Astrocyte (in vitro differentiated cells and primary cell): ENCODE data around the gene CNPY2. TPM values are rescaled to one million over a fixed set of nuclear protein-coding genes. Genes with fewer than 3 reads are reported as not detected.

Source experiments
- DNase-seq: peaks from one replicate; pipeline ENCODE4 v3.0.0-alpha.2; 2010; ENCODE audit warnings: low read depth
- FAIRE-seq: peaks from 2 replicates; lab custom pipeline; 2011; peaks lifted over from hg19 to GRCh38; lab: Jason Lieb, UNC
- H2AFZ ChIP-seq: 2 replicates; pipeline ENCODE4 v1.6.0; 2012; ENCODE audit warnings: low read depth, low read length, inconsistent platforms
- H3K27ac ChIP-seq: 2 replicates; pipeline ENCODE4 v1.5.1; 2011; ENCODE audit warnings: low read depth, low read length, inconsistent platforms
- H3K27me3 ChIP-seq: 2 replicates; pipeline ENCODE4 v1.6.0; 2011; ENCODE audit warnings: low read length, inconsistent platforms; ENCODE audit not compliant: insufficient read depth
- H3K36me3 ChIP-seq: 2 replicates; pipeline ENCODE4 v1.5.1; 2011; ENCODE audit warnings: low read length, inconsistent platforms; ENCODE audit not compliant: insufficient read depth
- H3K4me1 ChIP-seq: 2 replicates; pipeline ENCODE4 v1.5.1; 2011; ENCODE audit warnings: low read length, inconsistent platforms; ENCODE audit not compliant: insufficient read depth
- H3K4me2 ChIP-seq: 2 replicates; pipeline ENCODE4 v1.6.0; 2012; ENCODE audit warnings: low read length, inconsistent platforms
- H3K4me3 ChIP-seq: 2 replicates; pipeline ENCODE4 v1.5.1; 2011; ENCODE audit warnings: low read depth, mild to moderate bottlenecking, low read length, inconsistent platforms; ENCODE audit not compliant: insufficient read depth
- H3K79me2 ChIP-seq: 2 replicates; pipeline ENCODE4 v1.6.0; 2012; ENCODE audit warnings: mild to moderate bottlenecking, low read length, inconsistent platforms; ENCODE audit not compliant: insufficient read depth
- H3K9ac ChIP-seq: 2 replicates; pipeline ENCODE4 v1.6.0; 2012; ENCODE audit warnings: mild to moderate bottlenecking, low read length, inconsistent platforms
- H3K9me3 ChIP-seq: 2 replicates; pipeline ENCODE4 v1.5.1; 2012; ENCODE audit warnings: low read depth, mild to moderate bottlenecking, low read length, inconsistent platforms; ENCODE audit not compliant: insufficient read depth
- H4K20me1 ChIP-seq: 2 replicates; pipeline ENCODE4 v1.6.0; 2012; ENCODE audit warnings: low read length, inconsistent platforms; ENCODE audit not compliant: insufficient read depth
- H3K27ac Mint-ChIP-seq: one replicate; pipeline ENCODE4 v1.8.0; 2021; ENCODE audit warnings: mild to moderate bottlenecking, mixed read lengths; ENCODE audit not compliant: unreplicated experiment
- H3K27me3 Mint-ChIP-seq: one replicate; pipeline ENCODE4 v1.8.0; 2021; ENCODE audit warnings: low read depth, mixed read lengths; ENCODE audit not compliant: unreplicated experiment
- H3K36me3 Mint-ChIP-seq: one replicate; pipeline ENCODE4 v1.8.0; 2021; ENCODE audit warnings: low read depth, mixed read lengths; ENCODE audit not compliant: unreplicated experiment
- H3K4me1 Mint-ChIP-seq: one replicate; pipeline ENCODE4 v1.8.0; 2021; ENCODE audit warnings: low read depth, mixed read lengths; ENCODE audit not compliant: unreplicated experiment
- H3K4me3 Mint-ChIP-seq: one replicate; pipeline ENCODE4 v1.8.0; 2021; ENCODE audit warnings: mild to moderate bottlenecking, moderate library complexity, mixed read lengths; ENCODE audit not compliant: unreplicated experiment
- H3K9me3 Mint-ChIP-seq: one replicate; pipeline ENCODE4 v1.8.0; 2021; ENCODE audit warnings: mild to moderate bottlenecking, mixed read lengths; ENCODE audit not compliant: unreplicated experiment
- CTCF ChIP-seq: IDR thresholded peaks from 2 replicates; pipeline ENCODE4 v1.5.1; 2011; ENCODE audit warnings: low read depth, mild to moderate bottlenecking, inconsistent platforms, low read length, moderate library complexity; ENCODE audit not compliant: insufficient read depth
- EZH2 ChIP-seq: IDR thresholded peaks from 2 replicates; pipeline ENCODE4 v1.6.1; 2012; ENCODE audit warnings: mild to moderate bottlenecking, low read length, inconsistent platforms; ENCODE audit not compliant: insufficient read depth
- total RNA-seq: library from RNA; stranded (reverse); gene quantifications from 2 replicates; pipeline ENCODE4 v1.2.1, GENCODE V29; 2021

CNPY2 gene
- total RNA-seq, 1 donor from 2014 or later, result 187 TPM

DNA sequence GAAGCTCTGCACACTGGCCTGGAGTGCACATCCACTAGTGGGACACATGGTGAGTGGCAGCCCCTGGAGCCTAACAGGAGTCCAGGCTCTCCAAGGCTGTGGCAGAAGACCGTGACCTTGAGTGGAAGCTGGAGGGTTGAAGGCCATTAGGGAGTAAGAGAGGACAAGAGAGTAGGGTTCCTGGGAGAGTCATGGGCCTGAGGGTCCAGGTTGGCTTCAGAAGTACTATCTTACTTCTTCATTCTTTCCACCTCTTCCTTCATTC lies 23.3 kb upstream of the CNPY2 start:
- H3K9me3 Mint-ChIP-seq, result no peaks in the 10 kb centered on the region
- Histone ChIP-seq H4K20me1 (no peaks in the 10 kb centered on the region), H3K9me3 (no peaks in the 10 kb centered on the region), H3K4me3 (no peak overlapping the region), H3K4me2 (peak overlapping the region; percentile 7), H3K4me1 (peaks cover 12% of the 10 kb centered on the region), H3K79me2 (no peaks in the 10 kb centered on the region), H3K27me3 (no peaks in the 10 kb centered on the region), H3K27ac (no peak overlapping the region), H3K36me3 (peaks cover 10% of the 10 kb centered on the region), H3K9ac (no peak overlapping the region), H2AFZ (no peak overlapping the region)
- no peak for DNase-seq
- H3K36me3 Mint-ChIP-seq, result peaks cover 19% of the 10 kb centered on the region
- H3K4me3 Mint-ChIP-seq, result no peak overlapping the region
- H3K27ac Mint-ChIP-seq, result peak overlapping the region; percentile 68
- FAIRE-seq, result no peak
- H3K4me1 Mint-ChIP-seq, result peaks cover 8% of the 10 kb centered on the region
- TF ChIP-seq CTCF (no peak), EZH2 (no peak)
- H3K27me3 Mint-ChIP-seq, result no peaks in the 10 kb centered on the region

- Mint-ChIP-seq H3K9me3 (no peaks in the 10 kb centered on the region), H3K4me3 (peak within 1 kb of the TSS; percentile 43), H3K27me3 (no peaks in the 10 kb centered on the region), H3K27ac (peak within 1 kb of the TSS; percentile 68), H3K4me1 (peaks cover 8% of the 10 kb centered on the region), H3K36me3 (peaks cover 14% of the 10 kb centered on the region)
- Histone ChIP-seq H3K9me3 (no peaks in the 10 kb centered on the region), H3K36me3 (peaks cover 5% of the 10 kb centered on the region), H3K9ac (no peak within 1 kb of the TSS), H3K4me3 (no peak within 1 kb of the TSS), H4K20me1 (no peaks in the 10 kb centered on the region), H3K4me1 (peaks cover 13% of the 10 kb centered on the region), H3K79me2 (no peaks in the 10 kb centered on the region), H3K27ac (no peak within 1 kb of the TSS), H2AFZ (no peak within 1 kb of the TSS), H3K4me2 (peak within 1 kb of the TSS; percentile 7), H3K27me3 (no peaks in the 10 kb centered on the region)
- FAIRE-seq, result no peak
- no peak for TF ChIP-seq EZH2
- TF ChIP-seq CTCF, result no peak
- peak; percentile 60 for DNase-seq
Observed at GRCh38 chr12:56338308-56339157, 22.7 kb upstream of the CNPY2 start, which contains the start of gene IL23A. IL23A (plus strand) TSS chr12:56338884; CDS start chr12:56339045, 161 bp downstream.

DNA sequence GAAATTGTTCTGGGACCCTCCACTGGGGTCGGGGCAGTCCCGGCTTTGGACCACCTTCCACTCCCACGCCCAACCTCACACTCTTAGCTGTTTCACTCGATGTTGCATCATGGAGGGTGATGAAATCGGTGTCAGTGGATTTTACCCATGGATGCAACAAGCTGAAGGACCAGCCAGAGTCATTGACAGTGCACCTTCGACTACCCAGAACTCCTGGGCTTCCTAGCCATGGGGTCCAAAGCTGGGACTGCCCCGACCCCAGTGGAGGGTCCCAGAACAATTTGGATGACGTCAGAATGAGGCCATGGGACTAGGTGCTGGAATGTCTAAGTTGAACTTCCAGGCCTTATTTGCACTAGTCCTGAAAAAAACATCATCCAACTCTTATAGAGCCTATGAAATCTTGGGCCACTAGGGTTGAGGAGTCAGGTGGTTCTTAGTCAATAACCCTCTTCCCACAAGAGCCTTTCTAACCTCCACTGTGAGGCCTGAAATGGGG lies 22.0 kb upstream of the CNPY2 start:
- Mint-ChIP-seq H3K9me3 (no peaks in the 10 kb centered on the region), H3K4me3 (no peak overlapping the region), H3K27me3 (no peaks in the 10 kb centered on the region), H3K4me1 (peaks cover 10% of the 10 kb centered on the region), H3K36me3 (peaks cover 8% of the 10 kb centered on the region), H3K27ac (no peak overlapping the region)
- Histone ChIP-seq H4K20me1 (no peaks in the 10 kb centered on the region), H3K27me3 (no peaks in the 10 kb centered on the region), H3K9me3 (no peaks in the 10 kb centered on the region), H3K36me3 (peaks cover 4% of the 10 kb centered on the region), H3K4me1 (peaks cover 20% of the 10 kb centered on the region), H2AFZ (no peak overlapping the region), H3K4me2 (no peak overlapping the region), H3K4me3 (no peak overlapping the region), H3K9ac (no peak overlapping the region), H3K27ac (no peak overlapping the region), H3K79me2 (no peaks in the 10 kb centered on the region)
- no peak for DNase-seq
- TF ChIP-seq CTCF, result no peak
- no peak for TF ChIP-seq EZH2
- FAIRE-seq, result no peak
